ENCODE results near the gene AP1G2.

DNA sequence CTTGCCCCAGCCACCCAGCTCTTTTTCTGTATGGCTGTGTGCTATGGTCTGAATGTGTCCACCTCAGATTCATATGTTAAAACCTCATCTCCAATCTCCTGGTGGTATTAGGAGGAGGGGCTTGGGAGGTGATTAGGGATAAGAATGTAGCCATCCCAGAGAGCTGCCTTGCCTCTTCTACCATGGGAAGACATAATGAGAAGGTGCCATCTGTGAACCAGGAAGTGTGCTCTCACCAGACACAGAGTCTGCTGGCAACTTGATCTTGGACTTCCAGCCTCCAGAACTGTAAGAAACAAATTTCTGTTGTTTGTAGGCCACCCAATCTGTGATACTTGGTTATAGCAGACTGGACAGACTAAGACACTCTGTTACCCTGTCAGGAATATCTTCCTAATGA is 33.8 kb upstream of the AP1G2 start:
- TF ChIP-seq, protein P1, sequence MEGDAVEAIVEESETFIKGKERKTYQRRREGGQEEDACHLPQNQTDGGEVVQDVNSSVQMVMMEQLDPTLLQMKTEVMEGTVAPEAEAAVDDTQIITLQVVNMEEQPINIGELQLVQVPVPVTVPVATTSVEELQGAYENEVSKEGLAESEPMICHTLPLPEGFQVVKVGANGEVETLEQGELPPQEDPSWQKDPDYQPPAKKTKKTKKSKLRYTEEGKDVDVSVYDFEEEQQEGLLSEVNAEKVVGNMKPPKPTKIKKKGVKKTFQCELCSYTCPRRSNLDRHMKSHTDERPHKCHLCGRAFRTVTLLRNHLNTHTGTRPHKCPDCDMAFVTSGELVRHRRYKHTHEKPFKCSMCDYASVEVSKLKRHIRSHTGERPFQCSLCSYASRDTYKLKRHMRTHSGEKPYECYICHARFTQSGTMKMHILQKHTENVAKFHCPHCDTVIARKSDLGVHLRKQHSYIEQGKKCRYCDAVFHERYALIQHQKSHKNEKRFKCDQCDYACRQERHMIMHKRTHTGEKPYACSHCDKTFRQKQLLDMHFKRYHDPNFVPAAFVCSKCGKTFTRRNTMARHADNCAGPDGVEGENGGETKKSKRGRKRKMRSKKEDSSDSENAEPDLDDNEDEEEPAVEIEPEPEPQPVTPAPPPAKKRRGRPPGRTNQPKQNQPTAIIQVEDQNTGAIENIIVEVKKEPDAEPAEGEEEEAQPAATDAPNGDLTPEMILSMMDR (IDR thresholded peaks at IDR 0.05) = no peak
- TF ChIP-seq, protein P2, sequence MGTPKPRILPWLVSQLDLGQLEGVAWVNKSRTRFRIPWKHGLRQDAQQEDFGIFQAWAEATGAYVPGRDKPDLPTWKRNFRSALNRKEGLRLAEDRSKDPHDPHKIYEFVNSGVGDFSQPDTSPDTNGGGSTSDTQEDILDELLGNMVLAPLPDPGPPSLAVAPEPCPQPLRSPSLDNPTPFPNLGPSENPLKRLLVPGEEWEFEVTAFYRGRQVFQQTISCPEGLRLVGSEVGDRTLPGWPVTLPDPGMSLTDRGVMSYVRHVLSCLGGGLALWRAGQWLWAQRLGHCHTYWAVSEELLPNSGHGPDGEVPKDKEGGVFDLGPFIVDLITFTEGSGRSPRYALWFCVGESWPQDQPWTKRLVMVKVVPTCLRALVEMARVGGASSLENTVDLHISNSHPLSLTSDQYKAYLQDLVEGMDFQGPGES (IDR thresholded peaks at IDR 0.05; ENCODE audit: low read depth, low read length) = no peak
- TF ChIP-seq POLR2AphosphoS5 (IDR thresholded peaks at IDR 0.05; ENCODE audit: low read depth, low read length) (no peak), MEF2A (IDR thresholded peaks at IDR 0.05; ENCODE audit: borderline replicate concordance, low read depth) (no peak), FOSL2 (IDR thresholded peaks at IDR 0.05; ENCODE audit: borderline replicate concordance, low read depth) (no peak), SMC3 (IDR thresholded peaks at IDR 0.05; ENCODE audit: low read depth, low read length) (no peak), TAF1 (IDR thresholded peaks at IDR 0.05; ENCODE audit: borderline replicate concordance, low read depth, low read length) (no peak), GABPA (IDR thresholded peaks at IDR 0.05; ENCODE audit: low read depth) (no peak), FOXJ3 (CRISPR knock-in tag; IDR thresholded peaks at IDR 0.05) (no peak)
- TF ChIP-seq, protein P3, sequence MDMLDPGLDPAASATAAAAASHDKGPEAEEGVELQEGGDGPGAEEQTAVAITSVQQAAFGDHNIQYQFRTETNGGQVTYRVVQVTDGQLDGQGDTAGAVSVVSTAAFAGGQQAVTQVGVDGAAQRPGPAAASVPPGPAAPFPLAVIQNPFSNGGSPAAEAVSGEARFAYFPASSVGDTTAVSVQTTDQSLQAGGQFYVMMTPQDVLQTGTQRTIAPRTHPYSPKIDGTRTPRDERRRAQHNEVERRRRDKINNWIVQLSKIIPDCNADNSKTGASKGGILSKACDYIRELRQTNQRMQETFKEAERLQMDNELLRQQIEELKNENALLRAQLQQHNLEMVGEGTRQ (IDR thresholded peaks at IDR 0.05; ENCODE audit: borderline replicate concordance, low read depth, low read length) = no peak
- TF ChIP-seq, protein P4, sequence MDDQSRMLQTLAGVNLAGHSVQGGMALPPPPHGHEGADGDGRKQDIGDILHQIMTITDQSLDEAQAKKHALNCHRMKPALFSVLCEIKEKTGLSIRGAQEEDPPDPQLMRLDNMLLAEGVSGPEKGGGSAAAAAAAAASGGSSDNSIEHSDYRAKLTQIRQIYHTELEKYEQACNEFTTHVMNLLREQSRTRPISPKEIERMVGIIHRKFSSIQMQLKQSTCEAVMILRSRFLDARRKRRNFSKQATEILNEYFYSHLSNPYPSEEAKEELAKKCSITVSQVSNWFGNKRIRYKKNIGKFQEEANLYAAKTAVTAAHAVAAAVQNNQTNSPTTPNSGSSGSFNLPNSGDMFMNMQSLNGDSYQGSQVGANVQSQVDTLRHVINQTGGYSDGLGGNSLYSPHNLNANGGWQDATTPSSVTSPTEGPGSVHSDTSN (IDR thresholded peaks at IDR 0.05) = no peak
- TF ChIP-seq, protein P5, sequence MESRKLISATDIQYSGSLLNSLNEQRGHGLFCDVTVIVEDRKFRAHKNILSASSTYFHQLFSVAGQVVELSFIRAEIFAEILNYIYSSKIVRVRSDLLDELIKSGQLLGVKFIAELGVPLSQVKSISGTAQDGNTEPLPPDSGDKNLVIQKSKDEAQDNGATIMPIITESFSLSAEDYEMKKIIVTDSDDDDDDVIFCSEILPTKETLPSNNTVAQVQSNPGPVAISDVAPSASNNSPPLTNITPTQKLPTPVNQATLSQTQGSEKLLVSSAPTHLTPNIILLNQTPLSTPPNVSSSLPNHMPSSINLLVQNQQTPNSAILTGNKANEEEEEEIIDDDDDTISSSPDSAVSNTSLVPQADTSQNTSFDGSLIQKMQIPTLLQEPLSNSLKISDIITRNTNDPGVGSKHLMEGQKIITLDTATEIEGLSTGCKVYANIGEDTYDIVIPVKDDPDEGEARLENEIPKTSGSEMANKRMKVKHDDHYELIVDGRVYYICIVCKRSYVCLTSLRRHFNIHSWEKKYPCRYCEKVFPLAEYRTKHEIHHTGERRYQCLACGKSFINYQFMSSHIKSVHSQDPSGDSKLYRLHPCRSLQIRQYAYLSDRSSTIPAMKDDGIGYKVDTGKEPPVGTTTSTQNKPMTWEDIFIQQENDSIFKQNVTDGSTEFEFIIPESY (IDR thresholded peaks at IDR 0.05; ENCODE audit: borderline replicate concordance, low read depth) = no peak
